Effector memory CD4-positive, alpha-beta T cell (primary cell): ENCODE measurements around the gene BNIP5.
"Not testable (repeated sequence)": the region's sequence is repeated elsewhere in the genome, so short reads cannot be mapped to it uniquely, and the experiment has no call there.

Source experiments
- DNase-seq, 3 donors: peaks; one replicate each; pipeline ENCODE4 v3.0.0-alpha.2; 2020
- H3K27ac ChIP-seq: 2 replicates; pipeline ENCODE4 v1.7.0; 2013; ENCODE audit warnings: mild to moderate bottlenecking, low read length, moderate library complexity; ENCODE audit not compliant: insufficient read depth, poor library complexity, severe bottlenecking
- H3K27me3 ChIP-seq: replicated peaks from 2 replicates; pipeline ENCODE4 v1.7.0; 2013; ENCODE audit warnings: mild to moderate bottlenecking, low read length; ENCODE audit not compliant: insufficient read depth, control insufficient read depth, poor library complexity, severe bottlenecking
- H3K36me3 ChIP-seq: 2 replicates; pipeline ENCODE4 v1.7.0; 2013; ENCODE audit warnings: mild to moderate bottlenecking, low read length, moderate library complexity; ENCODE audit not compliant: control insufficient read depth, insufficient read depth
- H3K4me1 ChIP-seq: 2 replicates; pipeline ENCODE4 v1.7.0; 2013; ENCODE audit warnings: low read length, mild to moderate bottlenecking; ENCODE audit not compliant: control insufficient read depth, insufficient read depth, poor library complexity, severe bottlenecking
- H3K4me3 ChIP-seq: 2 replicates; pipeline ENCODE4 v1.7.0; 2013; ENCODE audit warnings: low read length, low read depth, mild to moderate bottlenecking; ENCODE audit not compliant: insufficient read depth, poor library complexity, severe bottlenecking
- H3K9me3 ChIP-seq: 2 replicates; pipeline ENCODE4 v1.7.0; 2013; ENCODE audit warnings: mild to moderate bottlenecking, low read length, moderate library complexity; ENCODE audit not compliant: control insufficient read depth

Gene BNIP5

GRCh38 chr6:36343109-36343680 is 6.5 kb upstream of the BNIP5 start:
- Histone ChIP-seq H3K4me1 (no peaks in the 10 kb centered on the region), H3K4me3 (no peak overlapping the region), H3K36me3 (no peaks in the 10 kb centered on the region), H3K27ac (no peak overlapping the region), H3K27me3 (no peaks in the 10 kb centered on the region), H3K9me3 (no peaks in the 10 kb centered on the region)
- no peak for DNase-seq

GRCh38 chr6:36340618-36341454 is 4.1 kb upstream of the BNIP5 start:
- peak; percentile 36 to 64 (median 42) for DNase-seq
- no peak overlapping the region for H3K27ac ChIP-seq
- H3K36me3 ChIP-seq = no peaks in the 10 kb centered on the region
- H3K4me3 ChIP-seq = no peak overlapping the region
- H3K27me3 ChIP-seq = no peaks in the 10 kb centered on the region
- no peaks in the 10 kb centered on the region for H3K4me1 ChIP-seq
- no peaks in the 10 kb centered on the region for H3K9me3 ChIP-seq

DNA sequence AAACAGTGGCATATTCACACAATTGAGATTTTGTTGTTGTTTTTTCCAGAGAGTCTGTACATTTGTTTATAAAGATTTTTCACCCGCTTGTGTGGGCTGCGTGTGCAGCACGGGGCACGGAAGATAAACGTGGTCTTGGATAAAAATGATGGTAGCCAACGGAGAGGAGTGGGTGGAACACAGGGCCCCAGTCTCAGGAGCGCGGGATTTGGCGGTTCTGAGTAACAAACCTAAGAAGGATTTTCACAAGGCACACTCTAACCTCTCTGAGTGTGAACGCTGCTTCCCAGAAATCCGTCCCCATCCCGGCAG is 3.6 kb upstream of the BNIP5 start:
- DNase-seq = no peak
- Histone ChIP-seq H3K4me3 (no peak overlapping the region), H3K9me3 (no peaks in the 10 kb centered on the region), H3K36me3 (no peaks in the 10 kb centered on the region), H3K27ac (no peak overlapping the region), H3K27me3 (no peaks in the 10 kb centered on the region), H3K4me1 (no peaks in the 10 kb centered on the region)

GRCh38 chr6:36339146-36339545 is 2.5 kb upstream of the BNIP5 start:
- Histone ChIP-seq H3K27me3 (no peaks in the 10 kb centered on the region), H3K9me3 (no peaks in the 10 kb centered on the region), H3K4me3 (no peak overlapping the region), H3K36me3 (no peaks in the 10 kb centered on the region), H3K4me1 (no peaks in the 10 kb centered on the region), H3K27ac (no peak overlapping the region)
- DNase-seq = no peak

DNA sequence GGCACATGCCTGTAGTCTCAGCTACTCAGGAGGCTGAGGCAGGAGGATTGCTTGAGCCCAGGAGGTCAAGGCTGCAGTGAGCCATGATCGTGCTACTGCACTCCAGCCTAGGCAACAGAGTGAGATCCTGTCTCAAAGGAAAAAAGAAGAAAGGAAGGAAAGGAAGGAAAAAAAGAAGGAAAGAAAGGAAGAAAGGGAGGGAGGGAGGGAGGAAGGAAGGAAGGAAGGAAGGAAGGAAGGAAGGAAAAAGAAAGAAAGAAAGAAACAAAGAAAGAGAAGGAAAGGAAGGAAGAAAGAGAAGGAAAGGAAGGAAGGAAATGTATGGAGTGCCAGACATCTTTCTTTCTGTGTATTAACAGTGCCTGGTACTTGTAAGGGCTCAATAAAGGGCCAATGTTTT is 1.5 kb upstream of the BNIP5 start:
- not testable (repeated sequence) for DNase-seq, H3K9me3 ChIP-seq, H3K36me3 ChIP-seq, H3K4me3 ChIP-seq, H3K27ac ChIP-seq, H3K27me3 ChIP-seq, H3K4me1 ChIP-seq

DNA sequence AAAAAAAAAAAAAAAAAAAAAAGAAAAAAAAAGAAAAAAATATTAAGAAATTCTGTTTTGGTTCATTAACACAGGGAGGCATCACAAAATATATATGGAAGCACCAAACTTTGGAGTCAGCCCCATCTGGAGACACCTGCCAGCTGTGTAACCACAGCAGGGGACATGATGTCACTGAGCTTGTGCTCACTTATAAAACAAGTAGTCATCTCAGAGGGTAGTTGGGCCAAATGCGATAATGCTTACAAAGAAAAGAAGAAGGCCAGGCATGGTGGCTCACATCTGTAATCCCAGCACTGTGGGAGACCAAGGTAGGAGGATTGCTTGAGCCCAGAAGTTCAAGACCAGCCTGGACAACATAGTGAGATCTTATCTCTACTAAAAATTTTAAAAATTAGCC is 1.1 kb upstream of the BNIP5 start:
- H3K4me3 ChIP-seq = no peak overlapping the region
- no peak overlapping the region for H3K27ac ChIP-seq
- H3K36me3 ChIP-seq = no peaks in the 10 kb centered on the region
- no peaks in the 10 kb centered on the region for H3K4me1 ChIP-seq
- no peak for DNase-seq
- H3K9me3 ChIP-seq = no peaks in the 10 kb centered on the region
- no peaks in the 10 kb centered on the region for H3K27me3 ChIP-seq

GRCh38 chr6:36336208-36336710 is 429 bp downstream of the BNIP5 start:
- DNase-seq = no peak
- Histone ChIP-seq H3K9me3 (no peaks in the 10 kb centered on the region), H3K4me3 (no peak overlapping the region), H3K36me3 (no peaks in the 10 kb centered on the region), H3K27me3 (no peaks in the 10 kb centered on the region), H3K27ac (no peak overlapping the region), H3K4me1 (no peaks in the 10 kb centered on the region)

DNA sequence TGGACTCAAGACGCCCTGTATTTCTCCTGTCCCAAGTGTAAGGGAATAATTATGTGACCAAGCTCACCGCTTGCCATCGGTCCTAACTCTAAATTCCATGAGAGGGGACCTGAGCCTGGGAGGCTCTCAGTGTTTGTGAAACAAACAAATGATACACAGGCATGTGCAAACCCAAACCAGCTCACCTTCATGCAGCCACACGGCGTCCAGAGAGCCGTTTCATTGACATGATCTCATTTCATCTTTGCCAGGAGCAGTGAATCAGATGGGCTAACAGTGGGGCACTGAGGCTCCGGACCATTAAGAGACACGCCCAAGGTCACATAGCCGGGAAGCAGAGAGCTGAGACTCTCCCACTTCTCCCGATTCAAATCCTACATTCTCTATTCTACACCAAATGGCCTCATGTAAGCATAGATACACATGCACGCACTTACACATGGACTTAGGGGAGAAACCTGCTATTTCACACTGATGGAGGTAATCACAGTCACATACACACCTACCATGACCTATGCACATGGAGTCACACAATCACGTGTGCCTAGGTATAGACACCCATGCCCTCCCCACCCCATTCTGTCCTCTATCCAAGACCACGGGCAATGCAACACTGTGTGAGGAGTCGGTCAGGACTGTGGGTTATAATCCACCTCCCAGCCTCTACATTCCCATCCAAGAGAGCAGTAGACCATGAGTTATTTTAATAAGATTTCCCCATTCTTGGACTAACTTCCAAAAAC is 1.1 kb downstream of the BNIP5 start:
- no peak overlapping the region for H3K4me3 ChIP-seq
- H3K9me3 ChIP-seq = no peaks in the 10 kb centered on the region
- H3K4me1 ChIP-seq = no peaks in the 10 kb centered on the region
- H3K27ac ChIP-seq = no peak overlapping the region
- no peak for DNase-seq
- H3K27me3 ChIP-seq = no peaks in the 10 kb centered on the region
- H3K36me3 ChIP-seq = no peaks in the 10 kb centered on the region

DNA sequence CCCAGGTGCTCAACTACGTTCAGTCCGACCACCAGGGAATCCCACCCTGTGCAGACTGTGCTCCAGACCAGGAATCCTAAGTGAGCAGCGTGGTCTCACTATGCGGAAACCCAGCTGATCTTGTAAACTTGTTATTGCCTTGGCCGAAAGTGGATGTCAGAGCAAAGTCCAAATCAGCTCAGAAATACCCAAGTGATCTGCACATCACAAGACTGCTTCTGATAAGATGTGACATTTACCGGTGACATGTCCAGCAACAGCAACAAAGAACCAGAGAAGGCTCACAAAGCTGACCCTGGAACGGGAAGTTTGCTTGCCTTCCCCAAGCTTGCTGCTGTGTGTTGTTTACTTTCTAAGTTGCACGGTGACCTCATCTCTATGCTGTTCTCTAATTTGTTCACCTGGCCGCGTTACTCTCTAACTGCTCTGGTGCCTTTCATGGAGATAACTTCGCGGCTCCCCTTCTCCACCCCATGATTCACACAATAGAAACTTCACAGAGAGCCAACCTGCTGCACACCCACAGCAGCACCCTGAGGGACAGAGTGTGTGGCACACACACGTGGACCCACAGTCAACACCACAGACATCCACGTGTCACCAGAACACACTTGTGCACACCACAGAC is 1.7 kb downstream of the BNIP5 start:
- DNase-seq = no peak
- Histone ChIP-seq H3K27me3 (no peaks in the 10 kb centered on the region), H3K4me3 (no peak overlapping the region), H3K4me1 (no peaks in the 10 kb centered on the region), H3K36me3 (no peaks in the 10 kb centered on the region), H3K9me3 (no peaks in the 10 kb centered on the region), H3K27ac (no peak overlapping the region)
